ENCODE data around the gene CEACAM16. TPM values are rescaled to one million over a fixed set of nuclear protein-coding genes. Genes with fewer than 3 reads are reported as not detected.

Gene CEACAM16
- total RNA-seq, 1 experiment from 2014 or later, result not detected

- DNase-seq (ENCODE audit: low read depth), result peak; percentile 58
- in situ Hi-C loops (cut with HindIII; ENCODE audit: low pct_unique_long_range_greater_than_20kb, low sequenced_read_pairs), result no loop called here
Measured at GRCh38 chr19:44735011-44735410, 36.1 kb downstream of the CEACAM16 start.

GRCh38 chr19:44737238-44738071 lies 38.5 kb downstream of the CEACAM16 start:
- DNase-seq (ENCODE audit: low read depth), result peak; percentile 90
- in situ Hi-C loops (cut with HindIII; ENCODE audit: low pct_unique_long_range_greater_than_20kb, low sequenced_read_pairs), result no loop called here

GRCh38 chr19:44738136-44738535 lies 39.2 kb downstream of the CEACAM16 start:
- in situ Hi-C loops (cut with HindIII; ENCODE audit: low pct_unique_long_range_greater_than_20kb, low sequenced_read_pairs), result no loop called here
- no peak for DNase-seq (ENCODE audit: low read depth)

- peak; percentile 97 for DNase-seq (ENCODE audit: low read depth)
- in situ Hi-C loops (cut with HindIII; ENCODE audit: low pct_unique_long_range_greater_than_20kb, low sequenced_read_pairs), result no loop called here
Measured at GRCh38 chr19:44738603-44739558, 39.9 kb downstream of the CEACAM16 start.

- in situ Hi-C loops (cut with HindIII; ENCODE audit: low pct_unique_long_range_greater_than_20kb, low sequenced_read_pairs), result no loop called here
- DNase-seq (ENCODE audit: low read depth), result peak; percentile 63
Measured at GRCh38 chr19:44740351-44740824, 41.4 kb downstream of the CEACAM16 start.

GRCh38 chr19:44741258-44741731 lies 42.3 kb downstream of the CEACAM16 start:
- in situ Hi-C loops (cut with HindIII; ENCODE audit: low pct_unique_long_range_greater_than_20kb, low sequenced_read_pairs), result no loop called here

GRCh38 chr19:44741841-44742329 lies 42.9 kb downstream of the CEACAM16 start:
- in situ Hi-C loops (cut with HindIII; ENCODE audit: low pct_unique_long_range_greater_than_20kb, low sequenced_read_pairs), result no loop called here

More at GRCh38 chr19:44741258-44741731, 42.3 kb downstream of the CEACAM16 start:
- DNase-seq (ENCODE audit: low read depth), result peak; percentile 64

GRCh38 chr19:44742330-44743061 lies 43.5 kb downstream of the CEACAM16 start:
- peak; percentile 59 for DNase-seq (ENCODE audit: low read depth)
- in situ Hi-C loops (cut with HindIII; ENCODE audit: low pct_unique_long_range_greater_than_20kb, low sequenced_read_pairs), result no loop called here

More at GRCh38 chr19:44741841-44742329, 42.9 kb downstream of the CEACAM16 start:
- peak; percentile 100 for DNase-seq (ENCODE audit: low read depth)

- DNase-seq (ENCODE audit: low read depth), result no peak
- in situ Hi-C loops (cut with HindIII; ENCODE audit: low pct_unique_long_range_greater_than_20kb, low sequenced_read_pairs), result no loop called here
Measured at GRCh38 chr19:44744871-44745332, 46.0 kb downstream of the CEACAM16 start.

- peak; percentile 84 for DNase-seq (ENCODE audit: low read depth)
- in situ Hi-C loops (cut with HindIII; ENCODE audit: low pct_unique_long_range_greater_than_20kb, low sequenced_read_pairs), result no loop called here
Measured at GRCh38 chr19:44745341-44745831, 46.4 kb downstream of the CEACAM16 start.

- DNase-seq (ENCODE audit: low read depth), result no peak
- in situ Hi-C loops (cut with HindIII; ENCODE audit: low pct_unique_long_range_greater_than_20kb, low sequenced_read_pairs), result no loop called here
Measured at GRCh38 chr19:44745887-44746600, 47.1 kb downstream of the CEACAM16 start.

- in situ Hi-C loops (cut with HindIII; ENCODE audit: low pct_unique_long_range_greater_than_20kb, low sequenced_read_pairs), result no loop called here
- no peak for DNase-seq (ENCODE audit: low read depth)
Measured at GRCh38 chr19:44746616-44746945, 47.6 kb downstream of the CEACAM16 start.

GRCh38 chr19:44746946-44747738 lies 48.2 kb downstream of the CEACAM16 start:
- in situ Hi-C loops (cut with HindIII; ENCODE audit: low pct_unique_long_range_greater_than_20kb, low sequenced_read_pairs), result no loop called here
- DNase-seq (ENCODE audit: low read depth), result peak; percentile 99

GRCh38 chr19:44747739-44748425 lies 48.9 kb downstream of the CEACAM16 start:
- peak; percentile 89 for DNase-seq (ENCODE audit: low read depth)
- in situ Hi-C loops (cut with HindIII; ENCODE audit: low pct_unique_long_range_greater_than_20kb, low sequenced_read_pairs), result no loop called here

- DNase-seq (ENCODE audit: low read depth), result peak; percentile 56
- in situ Hi-C loops (cut with HindIII; ENCODE audit: low pct_unique_long_range_greater_than_20kb, low sequenced_read_pairs), result no loop called here
Measured at GRCh38 chr19:44748426-44749254, 49.7 kb downstream of the CEACAM16 start, which contains the start of gene BCL3. TSS of gene BCL3 (plus strand) at chr19:44748708. CDS start at chr19:44748791, 83 bp downstream.

Measured in Caki2 (cell line).